H1 (cell line): Measurements from ENCODE around the gene ARPIN. TPM values are rescaled to one million over a fixed set of nuclear protein-coding genes. Genes with fewer than 3 reads are reported as not detected.

Experiments
- CTCF ChIA-PET: fragments of 300-600 bp; sonication (Branson Sonifier 250); formaldehyde crosslinking; loops from one replicate; lab custom pipeline; 2021; ENCODE audit not compliant: partially characterized antibody; lab: Charles Lee
- POLR2A ChIA-PET: fragments of 300-600 bp; sonication (Branson Sonifier 250); formaldehyde crosslinking; loops from one replicate; lab custom pipeline; 2021; ENCODE audit warnings: inconsistent platforms; ENCODE audit not compliant: partially characterized antibody; lab: Charles Lee
- DNase-seq, 2 experiments: peaks; one replicate each; pipeline versions ENCODE4 v3.0.0 to v3.0.0-alpha.2; 2010 to 2022; ENCODE audit warnings: low spot score in 2 of 2, low read depth in 1 of 2, mixed read lengths in 1 of 2
- FAIRE-seq: peaks from 2 replicates; lab custom pipeline; 2011; peaks lifted over from hg19 to GRCh38; lab: Jason Lieb, UNC
- H2AFZ ChIP-seq: 2 replicates; pipeline ENCODE4 v1.8.1; 2012; ENCODE audit warnings: low read length, inconsistent platforms
- H2AK5ac ChIP-seq: 2 replicates; pipeline ENCODE4 v1.6.1; 2013; ENCODE audit warnings: low read depth, low read length
- H2BK120ac ChIP-seq: replicated peaks from 2 replicates; pipeline ENCODE3; 2013; ENCODE audit warnings: low read depth, low read length, inconsistent platforms
- H2BK12ac ChIP-seq: 2 replicates; pipeline ENCODE4 v1.6.1; 2013; ENCODE audit warnings: low read depth, low read length
- H2BK15ac ChIP-seq: 2 replicates; pipeline ENCODE4 v1.6.1; 2013; ENCODE audit warnings: low read length
- H2BK20ac ChIP-seq: 2 replicates; pipeline ENCODE4 v1.6.1; 2013; ENCODE audit warnings: low read length
- H2BK5ac ChIP-seq: 2 replicates; pipeline ENCODE4 v1.6.1; 2013; ENCODE audit warnings: low read depth, low read length
- H3K14ac ChIP-seq: 2 replicates; pipeline ENCODE4 v1.6.1; 2013; ENCODE audit warnings: inconsistent platforms; ENCODE audit not compliant: insufficient read length
- H3K18ac ChIP-seq: 2 replicates; pipeline ENCODE4 v1.6.1; 2013; ENCODE audit warnings: low read length; ENCODE audit errors: extremely low read depth
- H3K23ac ChIP-seq: 2 replicates; pipeline ENCODE4 v1.6.1; 2013; ENCODE audit warnings: inconsistent platforms; ENCODE audit not compliant: insufficient read length
- H3K23me2 ChIP-seq: 2 replicates; pipeline ENCODE4 v1.6.1; 2013; ENCODE audit warnings: low read depth, low read length
- H3K27ac ChIP-seq: 2 replicates; pipeline ENCODE4 v1.6.1; 2011; ENCODE audit warnings: low read depth, low read length, inconsistent platforms
- H3K27me3 ChIP-seq, 4 experiments: replicated peaks in 1 of 4; 1 replicate in 1 of 4; 2 replicates in 3 of 4; pipeline versions ENCODE4 v1.6.1 to v1.8.1; 2011 to 2013; ENCODE audit warnings: low read length in 3 of 4, mild to moderate bottlenecking in 3 of 4, inconsistent platforms in 2 of 4, mixed read lengths in 2 of 4, moderate library complexity in 1 of 4; ENCODE audit not compliant: control insufficient read depth in 3 of 4, insufficient read depth in 3 of 4; ENCODE audit errors: extremely low read depth in 1 of 4
- H3K36me3 ChIP-seq, 4 experiments: 2 replicates each; pipeline versions ENCODE4 v1.6.1 to v1.8.1; 2011 to 2013; ENCODE audit warnings: mild to moderate bottlenecking in 4 of 4, low read length in 3 of 4, moderate library complexity in 2 of 4, control low read depth in 1 of 4, inconsistent platforms in 1 of 4; ENCODE audit not compliant: insufficient read depth in 4 of 4, control insufficient read depth in 2 of 4
- H3K4ac ChIP-seq: replicated peaks from 2 replicates; pipeline ENCODE3; 2013; ENCODE audit warnings: low read length, low read depth, mixed read lengths, inconsistent platforms; ENCODE audit not compliant: insufficient read length
- H3K4me1 ChIP-seq, 4 experiments: replicated peaks in 1 of 4; 1 replicate in 1 of 4; 2 replicates in 3 of 4; pipeline versions ENCODE4 v1.6.1 to v1.8.1; 2011 to 2013; ENCODE audit warnings: low read length in 3 of 4, inconsistent platforms in 2 of 4, mixed read lengths in 1 of 4; ENCODE audit not compliant: insufficient read depth in 4 of 4, control insufficient read depth in 3 of 4
- H3K4me2 ChIP-seq, 2 experiments: 2 replicates each; pipeline versions ENCODE4 v1.6.1 to v1.8.1; 2011 to 2013; ENCODE audit warnings: low read depth in 2 of 2, low read length in 2 of 2, control low read depth in 1 of 2, inconsistent platforms in 1 of 2, mild to moderate bottlenecking in 1 of 2; ENCODE audit not compliant: insufficient read depth in 1 of 2
- H3K4me3 ChIP-seq, 4 experiments: fragments of 200-600, 300-600 bp in 1 of 4; sonication (generic), shearing (Covaris generic), sonication (Bioruptor Twin) in 1 of 4; 2 replicates each; pipeline versions ENCODE4 v1.5.1 to v1.8.1; 2011 to 2016; ENCODE audit warnings: low read length in 4 of 4, low read depth in 3 of 4, control low read depth in 2 of 4, inconsistent platforms in 2 of 4, mild to moderate bottlenecking in 2 of 4, mixed read lengths in 1 of 4, moderate library complexity in 1 of 4; ENCODE audit not compliant: insufficient read depth in 2 of 4; ENCODE audit errors: extremely low read depth in 1 of 4
- H3K56ac ChIP-seq: replicated peaks from 2 replicates; pipeline ENCODE3; 2013; ENCODE audit warnings: low read depth, mild to moderate bottlenecking, mixed read lengths, low read length, inconsistent platforms; ENCODE audit not compliant: insufficient read length
- H3K79me1 ChIP-seq: 2 replicates; pipeline ENCODE4 v1.6.1; 2013; ENCODE audit warnings: low read depth, low read length, control low read depth
- H3K79me2 ChIP-seq, 2 experiments: 2 replicates each; pipeline versions ENCODE4 v1.6.1 to v1.8.1; 2012 to 2013; ENCODE audit warnings: low read length in 2 of 2, mild to moderate bottlenecking in 2 of 2, inconsistent platforms in 1 of 2; ENCODE audit not compliant: insufficient read depth in 2 of 2, control insufficient read depth in 1 of 2
- H3K9ac ChIP-seq, 4 experiments: replicated peaks in 1 of 4; 1 replicate in 1 of 4; 2 replicates in 3 of 4; pipeline versions ENCODE4 v1.6.1 to v1.8.1; 2011 to 2013; ENCODE audit warnings: low read depth in 3 of 4, low read length in 3 of 4, control low read depth in 2 of 4, mild to moderate bottlenecking in 2 of 4, moderate library complexity in 2 of 4, inconsistent platforms in 1 of 4; ENCODE audit errors: extremely low read depth in 1 of 4
- H3K9me3 ChIP-seq, 2 experiments: 2 replicates each; pipeline versions ENCODE4 v1.6.1 to v1.8.1; 2012 to 2013; ENCODE audit warnings: mild to moderate bottlenecking in 2 of 2, moderate library complexity in 2 of 2, control low read depth in 1 of 2, inconsistent platforms in 1 of 2, low read depth in 1 of 2, low read length in 1 of 2, mixed read lengths in 1 of 2; ENCODE audit not compliant: insufficient read depth in 2 of 2
- H4K20me1 ChIP-seq, 2 experiments: replicated peaks in 1 of 2; 2 replicates each; pipeline versions ENCODE3 to v1.8.1; 2011 to 2013; ENCODE audit warnings: inconsistent platforms in 2 of 2, low read length in 2 of 2, mild to moderate bottlenecking in 1 of 2; ENCODE audit not compliant: insufficient read depth in 2 of 2, control insufficient read depth in 1 of 2
- H4K5ac ChIP-seq: 2 replicates; pipeline ENCODE4 v1.6.1; 2013; ENCODE audit warnings: low read length, low read depth, mixed read lengths, inconsistent platforms; ENCODE audit not compliant: insufficient read length
- H4K8ac ChIP-seq: 2 replicates; pipeline ENCODE4 v1.8.0; 2013; ENCODE audit warnings: mild to moderate bottlenecking, moderate library complexity, low read length, inconsistent platforms; ENCODE audit not compliant: insufficient read depth; ENCODE audit errors: extremely low read depth
- H4K91ac ChIP-seq: replicated peaks from 2 replicates; pipeline ENCODE3; 2013; ENCODE audit warnings: low read length, mixed read lengths, inconsistent platforms; ENCODE audit not compliant: insufficient read length
- ATF3 ChIP-seq: IDR thresholded peaks from 2 replicates; pipeline ENCODE4 v1.6.1; 2011; ENCODE audit warnings: low read depth, mild to moderate bottlenecking, low read length; ENCODE audit not compliant: insufficient read depth
- CBX8 ChIP-seq: fragments of 300-800, 300-1000 bp; sonication (generic); IDR thresholded peaks from 2 replicates; pipeline ENCODE4 v1.7.1; 2016; ENCODE audit warnings: low read depth, low read length, borderline replicate concordance
- FOSL1 ChIP-seq: IDR thresholded peaks from 2 replicates; pipeline ENCODE4 v1.6.1; 2011; ENCODE audit warnings: mild to moderate bottlenecking, low read depth, low read length, moderate library complexity; ENCODE audit not compliant: insufficient read depth
- GTF2F1 ChIP-seq: IDR thresholded peaks from 2 replicates; pipeline ENCODE4 v1.6.1; 2012; ENCODE audit warnings: low read depth, low read length, improper control_type of control experiment, borderline replicate concordance
- JUN ChIP-seq: IDR thresholded peaks from 2 replicates; pipeline ENCODE4 v1.6.1; 2011; ENCODE audit warnings: low read depth, mild to moderate bottlenecking, improper control_type of control experiment, low read length
- PHF8 ChIP-seq: fragments of 200-600 bp; sonication (generic); conservative IDR thresholded peaks from 2 replicates; pipeline ENCODE4 v1.7.1; 2012; ENCODE audit warnings: low read depth, mild to moderate bottlenecking, inconsistent platforms, low read length, moderate library complexity
- POU5F1 ChIP-seq: IDR thresholded peaks from 2 replicates; pipeline ENCODE4 v1.6.1; 2011; ENCODE audit warnings: low read depth, mild to moderate bottlenecking, low read length, moderate library complexity
- RFX5 ChIP-seq: IDR thresholded peaks from 2 replicates; pipeline ENCODE4 v1.6.1; 2011; ENCODE audit warnings: low read depth, low read length, improper control_type of control experiment, borderline replicate concordance
- SAP30 ChIP-seq: fragments of 300-600 bp; sonication (generic); IDR thresholded peaks from 2 replicates; pipeline ENCODE4 v1.7.1; 2012; ENCODE audit warnings: low read length, moderate library complexity, mild to moderate bottlenecking, inconsistent platforms; ENCODE audit not compliant: insufficient read depth, insufficient replicate concordance
- SIX5 ChIP-seq: IDR thresholded peaks from 2 replicates; pipeline ENCODE4 v1.6.1; 2011; ENCODE audit warnings: mild to moderate bottlenecking, low read depth, low read length
- SUZ12 ChIP-seq: fragments of 200-600 bp; sonication (generic); IDR thresholded peaks from 2 replicates; pipeline ENCODE4 v1.6.1; 2012; ENCODE audit warnings: mild to moderate bottlenecking, inconsistent platforms, low read length, moderate library complexity, mixed read lengths
- TCF12 ChIP-seq: IDR thresholded peaks from 2 replicates; pipeline ENCODE4 v1.6.1; 2011; ENCODE audit warnings: low read depth, mild to moderate bottlenecking, low read length
- YY1 ChIP-seq: IDR thresholded peaks from 2 replicates; pipeline ENCODE4 v1.6.1; 2011; ENCODE audit warnings: low read depth, mild to moderate bottlenecking, low read length
- WGBS, 2 experiments: shearing (Covaris generic) in 1 of 2; methylation state at CpG; one replicate each; pipeline versions ENCODE4 v1.1.6 to v1.1.7; 2013 to 2015; ENCODE audit warnings: low lambda C conversion rate in 2 of 2, mixed read lengths in 2 of 2, inconsistent platforms in 1 of 2, low coverage in 1 of 2, missing lambda C conversion rate in 1 of 2; ENCODE audit not compliant: insufficient replicate concordance in 2 of 2, insufficient coverage in 1 of 2, insufficient read length in 1 of 2; ENCODE audit errors: extremely low coverage in 1 of 2, missing lambda C conversion rate in 1 of 2; 5-methylcytosine and 5-hydroxymethylcytosine counted together
- polyA plus RNA-seq, 7 experiments: library from polyadenylated mRNA; depleted of rRNA in 3 of 7; stranded (reverse) in 5 of 7; unstranded in 2 of 7; fragments of >200 nt in 5 of 7; fragments of 200-250 nt in 2 of 7; gene quantifications; 1 replicate in 5 of 7; 2 replicates in 1 of 7; 4 replicates in 1 of 7; pipeline versions ENCODE4 v1.2.1 to v1.2.3, GENCODE V29; 2011 to 2013; ENCODE audit warnings: missing spikeins in 2 of 7, mixed read lengths in 2 of 7
- total RNA-seq: library from RNA; stranded (reverse); fragmentation: NEBNext Ultra II Directional; extraction: Animal tissue kit (Norgen Biotek cat#: 25700); gene quantifications from 2 replicates; pipeline ENCODE4 v1.2.1, GENCODE V29; 2021

The ARPIN gene
- total and polyA plus RNA-seq, 2 of the 8 experiments (the other 6 are each of a cell fraction or from before 2014, with no cell fraction given): 3.1 to 3.9 TPM

- DNase-seq: no peak
- TF ChIP-seq SIX5 (no peak), RFX5 (no peak), PHF8 (no peak), SUZ12 (no peak), POU5F1 (no peak), CBX8 (no peak), FOSL1 (no peak), YY1 (no peak), TCF12 (no peak), ATF3 (no peak), SAP30 (no peak), GTF2F1 (no peak), JUN (no peak)
Observed at GRCh38 chr15:89917442-89918101, 4.8 kb upstream of the ARPIN start.

More at GRCh38 chr15:89917442-89918101, 4.8 kb upstream of the ARPIN start:
- Histone ChIP-seq H3K79me2 (no peaks in the 10 kb centered on the region), H3K23ac (no peak overlapping the region), H3K4me3 (no peak overlapping the region), H3K4me1 (peaks cover 3 to 7% (median 6%) of the 10 kb centered on the region in 4 experiments; a peak in 6 of 7 replicates), H3K36me3 (no peaks in the 10 kb centered on the region), H4K20me1 (no peaks in the 10 kb centered on the region), H3K9me3 (no peaks in the 10 kb centered on the region), H3K56ac (no peak overlapping the region), H3K4me2 (no peak overlapping the region), H2BK5ac (no peak overlapping the region), H3K23me2 (peaks cover 7% of the 10 kb centered on the region; the same call in 1 of the 2 replicates), H2BK120ac (no peak overlapping the region), H2AFZ (no peak overlapping the region), H2AK5ac (no peak overlapping the region), H3K79me1 (no peaks in the 10 kb centered on the region), H3K27me3 (no peaks in the 10 kb centered on the region), H2BK15ac (no peak overlapping the region), H3K27ac (no peak overlapping the region), H4K8ac (no peak overlapping the region), H3K9ac (no peak overlapping the region), H2BK12ac (no peak overlapping the region), H3K4ac (no peak overlapping the region), H4K91ac (no peak overlapping the region), H3K14ac (no peak overlapping the region), H4K5ac (no peak overlapping the region), H2BK20ac (no peak overlapping the region), H3K18ac (no peak overlapping the region)
- ChIA-PET CTCF (interaction anchor here (0.6 to 1.2 kb wide), 3 partner anchors 19 to 28 kb away, joined by 3 read pairs; partner anchors contain the start of gene AP3S2), POLR2A (no interaction called here)
- FAIRE-seq: no peak
- 85% methylated on average over 4 of the region's 4 CpGs; no CpG with 5 or more reads in 1 of the 2 experiments for WGBS, 2 experiments
